ENCODE measurements around the gene PPIF.

GRCh38 chr10:79390551-79391229 lies 43.4 kb downstream of the PPIF start:
- TF ChIP-seq CTCF (conservative IDR thresholded peaks at IDR 0.05; ENCODE audit: low read depth, low read length) (no peak), EZH2 (IDR thresholded peaks at IDR 0.05; ENCODE audit: borderline replicate concordance, low read depth, low read length, poor library complexity, severe bottlenecking) (no peak)

Data from A673 (cell line).